HG02798 (cell line): Measurements from ENCODE around the gene ITPR3.

ENCODE experiments used
- ATAC-seq: cut with Tn5 transposase; IDR thresholded peaks from one replicate; pipeline ENCODE4 v1.9.1; 2021; ENCODE audit warnings: mild to moderate bottlenecking; ENCODE audit not compliant: unreplicated experiment, poor library complexity

ITPR3 gene

GRCh38 chr6:33664506-33665057 lies 43.5 kb downstream of the ITPR3 start:
- ATAC-seq = no peak

GRCh38 chr6:33665957-33666356 lies 44.8 kb downstream of the ITPR3 start:
- no peak for ATAC-seq

GRCh38 chr6:33667072-33667471 lies 46.0 kb downstream of the ITPR3 start:
- no peak for ATAC-seq

DNA sequence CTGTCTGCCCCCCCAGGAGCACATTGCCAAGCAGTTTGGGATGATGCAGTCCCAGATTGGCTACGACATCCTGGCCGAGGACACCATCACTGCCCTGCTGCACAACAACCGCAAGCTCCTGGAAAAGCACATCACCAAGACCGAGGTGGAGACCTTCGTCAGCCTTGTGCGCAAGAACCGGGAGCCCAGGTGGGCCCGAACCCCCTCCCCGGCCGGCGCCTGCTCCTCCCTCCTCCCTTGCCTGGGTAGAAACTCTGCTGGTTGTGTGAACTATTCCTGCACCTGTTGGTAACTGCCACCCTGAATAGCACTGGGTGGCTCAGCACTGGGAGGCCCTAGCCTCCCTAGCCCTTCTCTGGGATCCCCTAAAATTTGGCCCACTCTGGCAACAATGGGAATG lies 46.7 kb downstream of the ITPR3 start:
- ATAC-seq = no peak

DNA sequence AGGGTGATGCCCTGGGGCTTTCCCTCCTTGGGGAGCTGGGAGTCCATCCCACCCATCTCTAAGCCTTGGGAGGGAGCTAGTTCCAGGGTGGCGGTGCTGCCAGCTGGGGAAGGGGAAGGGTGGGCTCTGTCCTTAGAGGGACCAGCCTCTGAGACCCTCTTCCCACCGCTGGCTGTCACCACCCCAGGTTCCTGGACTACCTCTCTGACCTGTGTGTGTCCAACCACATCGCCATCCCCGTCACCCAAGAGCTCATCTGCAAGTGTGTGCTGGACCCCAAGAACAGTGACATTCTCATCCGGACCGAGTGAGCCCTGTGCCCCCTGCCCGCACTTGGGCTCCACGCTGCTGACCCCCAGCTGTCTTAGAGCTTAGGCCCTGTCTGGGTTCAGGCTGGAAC lies 47.2 kb downstream of the ITPR3 start:
- ATAC-seq = no peak

- no peak for ATAC-seq
These were observed 47.8 kb downstream of the ITPR3 start for GRCh38 chr6:33668914-33669313.

- ATAC-seq = no peak
These were observed 49.1 kb downstream of the ITPR3 start for GRCh38 chr6:33670086-33670660.

DNA sequence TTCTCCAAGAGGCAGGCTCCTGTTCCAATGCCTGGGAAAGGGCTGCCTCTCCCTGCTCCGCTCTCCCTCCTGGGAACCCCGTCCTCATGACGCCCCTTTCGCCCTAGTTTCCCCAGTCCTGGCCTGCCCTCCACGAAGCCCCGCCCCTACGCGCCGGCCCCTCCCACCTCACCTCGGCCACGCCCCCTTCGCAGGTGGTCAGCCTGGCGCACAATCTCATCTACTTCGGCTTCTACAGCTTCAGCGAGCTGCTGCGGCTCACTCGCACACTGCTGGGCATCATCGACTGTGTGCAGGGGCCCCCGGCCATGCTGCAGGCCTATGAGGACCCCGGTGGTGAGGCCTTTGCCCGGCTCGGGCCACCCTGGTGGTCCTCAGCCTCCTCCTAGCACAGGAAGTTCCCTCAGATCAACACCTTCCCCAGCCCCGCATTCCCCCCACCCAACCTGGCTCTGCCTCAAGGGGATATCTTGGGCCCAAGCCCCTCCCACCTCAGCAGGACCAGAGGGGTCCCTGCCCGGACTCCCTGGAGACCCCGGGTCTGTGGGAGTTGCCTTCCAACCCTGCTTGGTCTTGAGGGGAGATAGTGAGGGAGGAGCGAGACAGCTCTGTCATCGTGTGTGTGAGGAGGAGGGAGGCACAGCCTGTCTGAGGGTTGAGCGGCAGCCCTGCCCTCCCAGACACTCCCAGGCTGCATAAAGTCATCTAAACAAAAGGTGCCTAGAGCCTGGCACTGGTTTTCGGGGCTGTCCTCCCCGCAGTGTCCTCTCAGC lies 50.0 kb downstream of the ITPR3 start:
- no peak for ATAC-seq

- no peak for ATAC-seq
These were observed 50.6 kb downstream of the ITPR3 start for GRCh38 chr6:33671744-33672072.

- peak; percentile 46 for ATAC-seq
These were observed 51.7 kb downstream of the ITPR3 start for GRCh38 chr6:33672808-33673207.

GRCh38 chr6:33673851-33674250 lies 52.7 kb downstream of the ITPR3 start:
- no peak for ATAC-seq

DNA sequence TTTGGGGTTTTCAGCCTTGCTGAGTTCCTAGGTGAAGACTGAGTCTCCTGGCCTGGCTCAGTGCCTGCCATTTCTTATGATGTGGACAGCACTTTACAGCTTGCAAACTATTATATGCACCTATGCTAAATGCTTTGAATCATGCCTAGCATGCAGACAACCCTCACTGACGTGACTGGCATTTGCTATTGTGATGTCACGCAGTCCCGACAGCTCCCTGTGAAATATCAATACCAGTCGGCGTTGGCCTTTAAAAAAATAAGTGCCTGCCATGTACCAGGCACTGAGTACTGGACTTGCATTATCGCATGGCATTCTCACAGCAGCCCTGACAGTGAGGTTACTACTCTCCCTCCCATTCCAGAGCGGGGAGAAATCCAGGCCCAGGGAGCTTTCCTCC lies 54.8 kb downstream of the ITPR3 start:
- no peak for ATAC-seq

GRCh38 chr6:33676416-33677142 lies 55.5 kb downstream of the ITPR3 start:
- no peak for ATAC-seq

- no peak for ATAC-seq
These were observed 56.1 kb downstream of the ITPR3 start for GRCh38 chr6:33677143-33677660.

DNA sequence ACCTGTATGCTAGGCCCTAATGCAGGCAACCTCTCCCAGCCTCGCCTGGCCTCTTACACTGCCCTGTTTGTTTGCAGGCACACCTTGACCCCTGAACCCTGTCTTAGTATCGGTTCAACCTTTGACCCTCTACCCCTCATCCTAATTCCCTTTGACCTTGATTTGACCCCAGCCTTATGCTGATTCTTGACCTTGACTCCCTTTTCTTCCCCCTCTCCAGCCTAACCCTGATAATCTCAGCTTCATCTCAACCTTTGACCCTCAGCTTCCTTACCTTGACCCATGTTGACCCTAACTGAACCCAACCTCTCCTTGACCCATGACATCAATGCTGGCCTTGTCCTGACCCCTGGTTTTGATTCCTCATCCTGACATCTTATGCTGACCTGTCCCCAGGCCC lies 56.6 kb downstream of the ITPR3 start:
- no peak for ATAC-seq

DNA sequence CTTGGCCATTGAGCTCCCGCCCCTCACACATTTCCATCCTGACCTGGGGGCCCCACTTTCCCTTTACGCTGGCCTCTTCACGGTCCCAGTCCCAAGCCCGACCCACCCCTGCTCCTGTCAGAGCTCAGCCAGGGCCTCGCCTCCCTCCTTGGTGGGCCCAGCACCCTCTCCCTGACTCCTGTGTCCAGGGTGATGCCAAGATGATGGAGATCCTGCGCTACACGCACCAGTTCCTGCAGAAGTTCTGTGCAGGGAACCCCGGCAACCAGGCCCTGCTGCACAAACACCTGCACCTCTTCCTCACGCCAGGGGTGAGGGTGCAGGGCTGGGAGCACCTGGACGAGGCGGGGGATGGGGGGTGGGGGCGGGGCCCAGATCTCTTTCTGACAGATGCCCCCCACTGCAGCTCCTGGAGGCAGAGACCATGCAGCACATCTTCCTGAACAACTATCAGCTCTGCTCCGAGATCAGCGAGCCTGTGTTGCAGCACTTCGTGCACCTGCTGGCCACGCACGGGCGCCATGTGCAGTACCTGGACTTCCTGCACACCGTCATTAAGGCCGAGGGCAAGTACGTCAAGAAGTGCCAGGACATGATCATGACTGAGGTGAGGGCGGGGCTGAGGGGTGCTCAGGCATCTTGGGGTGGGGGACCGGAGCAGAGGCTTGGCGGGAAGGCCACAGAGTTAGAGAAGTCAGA lies 57.3 kb downstream of the ITPR3 start:
- ATAC-seq = no peak

GRCh38 chr6:33678932-33679490 lies 57.9 kb downstream of the ITPR3 start:
- ATAC-seq = no peak

DNA sequence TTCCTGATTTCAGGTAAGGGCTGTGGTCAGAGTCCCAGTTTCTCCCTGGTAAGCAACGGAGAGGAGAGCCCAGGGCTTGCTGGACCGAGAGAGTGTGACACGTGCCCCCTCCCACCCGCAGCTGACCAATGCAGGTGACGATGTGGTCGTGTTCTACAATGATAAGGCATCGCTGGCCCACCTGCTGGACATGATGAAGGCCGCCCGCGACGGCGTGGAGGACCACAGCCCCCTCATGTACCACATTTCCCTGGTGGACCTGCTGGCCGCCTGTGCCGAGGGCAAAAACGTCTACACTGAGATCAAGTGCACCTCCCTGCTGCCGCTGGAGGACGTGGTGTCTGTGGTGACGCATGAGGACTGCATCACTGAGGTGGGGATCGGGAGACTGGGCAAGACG lies 58.6 kb downstream of the ITPR3 start:
- no peak for ATAC-seq

DNA sequence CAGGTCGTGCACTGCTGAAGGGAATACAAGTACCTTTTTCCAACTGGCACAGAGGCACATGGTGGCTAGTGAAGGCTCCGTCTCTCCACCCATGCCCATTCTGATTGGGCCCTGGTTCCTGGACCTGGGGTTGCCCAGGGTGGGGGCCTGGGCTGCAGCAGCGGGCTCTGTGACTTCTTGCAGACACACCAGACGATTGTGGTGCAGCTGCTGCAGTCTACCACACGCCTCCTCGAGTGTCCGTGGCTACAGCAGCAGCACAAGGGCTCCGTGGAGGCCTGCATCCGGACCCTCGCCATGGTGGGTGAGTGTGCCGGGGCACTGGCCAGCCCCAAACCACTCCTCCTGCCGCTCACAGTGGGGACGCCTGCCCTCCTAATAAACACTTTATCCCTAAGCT lies 61.2 kb downstream of the ITPR3 start:
- no peak for ATAC-seq

GRCh38 chr6:33683051-33683571 lies 62.0 kb downstream of the ITPR3 start:
- ATAC-seq = no peak
